ENCODE measurements around the gene FAM234B. TPM values are rescaled to one million over a fixed set of nuclear protein-coding genes. Genes with fewer than 3 reads are reported as not detected.
"Not testable (repeated sequence)": the region's sequence is repeated elsewhere in the genome, so short reads cannot be mapped to it uniquely, and the experiment has no call there.

The FAM234B gene
- total RNA-seq, 1 experiment from 2014 or later, result 5.6 TPM

GRCh38 chr12:13041224-13041623 is 3.0 kb upstream of the FAM234B start:
- H3K4me2 ChIP-seq (ENCODE audit: low read depth, low read length, poor library complexity, severe bottlenecking), result no peak overlapping the region
- no peaks in the 10 kb centered on the region for H3K79me2 ChIP-seq (ENCODE audit: low read length)
- no peak overlapping the region for H3K9ac ChIP-seq (ENCODE audit: low read length)
- H3K9me2 ChIP-seq (replicated peaks; ENCODE audit: insufficient read depth, low read length), result no peaks in the 10 kb centered on the region
- H3K27me3 ChIP-seq (ENCODE audit: low read length), result 0 out of 2 replicates have a peak, but pooled peaks cover 2% of the 10 kb centered on the region
- H3K9me3 ChIP-seq (ENCODE audit: low read length), result no peaks in the 10 kb centered on the region
- H4K20me1 ChIP-seq (ENCODE audit: insufficient read depth, low read depth, low read length), result no peaks in the 10 kb centered on the region
- no peak for DNase-seq
- no peak overlapping the region for H2AFZ ChIP-seq (ENCODE audit: low read length)
- peaks cover 11% of the 10 kb centered on the region for H3K4me1 ChIP-seq (ENCODE audit: low read length)
- H3K36me3 ChIP-seq (ENCODE audit: insufficient read depth, low read length), result no peaks in the 10 kb centered on the region
- H3K27ac ChIP-seq (ENCODE audit: low read length), result no peak overlapping the region
- H3K4me3 ChIP-seq (ENCODE audit: low read length), result no peak overlapping the region

GRCh38 chr12:13042666-13043230 is 1.4 kb upstream of the FAM234B start:
- H3K9me2 ChIP-seq (replicated peaks; ENCODE audit: insufficient read depth, low read length), result no peaks in the 10 kb centered on the region
- H4K20me1 ChIP-seq (ENCODE audit: insufficient read depth, low read depth, low read length), result 0 out of 2 replicates have a peak, but pooled peaks cover 2% of the 10 kb centered on the region
- no peak overlapping the region for H3K27ac ChIP-seq (ENCODE audit: low read length)
- peaks cover 11% of the 10 kb centered on the region for H3K4me1 ChIP-seq (ENCODE audit: low read length)
- no peak overlapping the region for H3K4me2 ChIP-seq (ENCODE audit: low read depth, low read length, poor library complexity, severe bottlenecking)
- no peak for DNase-seq
- no peaks in the 10 kb centered on the region for H3K36me3 ChIP-seq (ENCODE audit: insufficient read depth, low read length)
- H3K27me3 ChIP-seq (ENCODE audit: low read length), result 0 out of 2 replicates have a peak, but pooled peaks cover 2% of the 10 kb centered on the region
- no peak overlapping the region for H3K9ac ChIP-seq (ENCODE audit: low read length)
- no peak overlapping the region for H3K4me3 ChIP-seq (ENCODE audit: low read length)
- no peak overlapping the region for H2AFZ ChIP-seq (ENCODE audit: low read length)
- H3K79me2 ChIP-seq (ENCODE audit: low read length), result no peaks in the 10 kb centered on the region
- H3K9me3 ChIP-seq (ENCODE audit: low read length), result no peaks in the 10 kb centered on the region

GRCh38 chr12:13044906-13045299 is 722 bp downstream of the FAM234B start:
- Histone ChIP-seq H3K9ac (ENCODE audit: low read length) (peak overlapping the region; percentile 85), H3K4me1 (ENCODE audit: low read length) (peaks cover 11% of the 10 kb centered on the region), H3K4me3 (ENCODE audit: low read length) (peak overlapping the region; percentile 89), H3K79me2 (ENCODE audit: low read length) (no peaks in the 10 kb centered on the region), H3K27ac (ENCODE audit: low read length) (no peak overlapping the region), H3K36me3 (ENCODE audit: insufficient read depth, low read length) (no peaks in the 10 kb centered on the region), H3K9me2 (replicated peaks; ENCODE audit: insufficient read depth, low read length) (no peaks in the 10 kb centered on the region), H3K4me2 (ENCODE audit: low read depth, low read length, poor library complexity, severe bottlenecking) (peak overlapping the region; percentile 99), H4K20me1 (ENCODE audit: insufficient read depth, low read depth, low read length) (0 out of 2 replicates have a peak, but pooled peaks cover 4% of the 10 kb centered on the region), H3K27me3 (ENCODE audit: low read length) (0 out of 2 replicates have a peak, but pooled peaks cover 2% of the 10 kb centered on the region), H2AFZ (ENCODE audit: low read length) (peak overlapping the region; percentile 100), H3K9me3 (ENCODE audit: low read length) (no peaks in the 10 kb centered on the region)
- DNase-seq, result no peak

- DNase-seq, result no peak
- no peaks in the 10 kb centered on the region for H3K36me3 ChIP-seq (ENCODE audit: insufficient read depth, low read length)
- H3K9me3 ChIP-seq (ENCODE audit: low read length), result no peaks in the 10 kb centered on the region
- no peak overlapping the region for H3K4me2 ChIP-seq (ENCODE audit: low read depth, low read length, poor library complexity, severe bottlenecking)
- H3K9ac ChIP-seq (ENCODE audit: low read length), result no peak overlapping the region
- H3K4me1 ChIP-seq (ENCODE audit: low read length), result peaks cover 11% of the 10 kb centered on the region
- H2AFZ ChIP-seq (ENCODE audit: low read length), result no peak overlapping the region
- H3K9me2 ChIP-seq (replicated peaks; ENCODE audit: insufficient read depth, low read length), result no peaks in the 10 kb centered on the region
- 0 out of 2 replicates have a peak, but pooled peaks cover 2% of the 10 kb centered on the region for H3K27me3 ChIP-seq (ENCODE audit: low read length)
- 0 out of 2 replicates have a peak, but pooled peaks cover 4% of the 10 kb centered on the region for H4K20me1 ChIP-seq (ENCODE audit: insufficient read depth, low read depth, low read length)
- H3K79me2 ChIP-seq (ENCODE audit: low read length), result no peaks in the 10 kb centered on the region
- no peak overlapping the region for H3K27ac ChIP-seq (ENCODE audit: low read length)
- H3K4me3 ChIP-seq (ENCODE audit: low read length), result no peak overlapping the region
Measured at GRCh38 chr12:13045816-13046215, 1.6 kb downstream of the FAM234B start.

- Histone ChIP-seq H3K27me3 (ENCODE audit: low read length) (0 out of 2 replicates have a peak, but pooled peaks cover 2% of the 10 kb centered on the region), H3K36me3 (ENCODE audit: insufficient read depth, low read length) (no peaks in the 10 kb centered on the region), H3K9ac (ENCODE audit: low read length) (no peak overlapping the region), H3K4me3 (ENCODE audit: low read length) (no peak overlapping the region), H3K4me1 (ENCODE audit: low read length) (peaks cover 11% of the 10 kb centered on the region), H3K27ac (ENCODE audit: low read length) (no peak overlapping the region), H3K4me2 (ENCODE audit: low read depth, low read length, poor library complexity, severe bottlenecking) (no peak overlapping the region), H3K9me2 (replicated peaks; ENCODE audit: insufficient read depth, low read length) (no peaks in the 10 kb centered on the region), H3K9me3 (ENCODE audit: low read length) (no peaks in the 10 kb centered on the region), H3K79me2 (ENCODE audit: low read length) (no peaks in the 10 kb centered on the region), H2AFZ (ENCODE audit: low read length) (no peak overlapping the region), H4K20me1 (ENCODE audit: insufficient read depth, low read depth, low read length) (0 out of 2 replicates have a peak, but pooled peaks cover 4% of the 10 kb centered on the region)
- no peak for DNase-seq
Measured at GRCh38 chr12:13046964-13047363, 2.8 kb downstream of the FAM234B start.

GRCh38 chr12:13049816-13050215 is 5.6 kb downstream of the FAM234B start:
- no peak overlapping the region for H3K4me2 ChIP-seq (ENCODE audit: low read depth, low read length, poor library complexity, severe bottlenecking)
- H4K20me1 ChIP-seq (ENCODE audit: insufficient read depth, low read depth, low read length), result 0 out of 2 replicates have a peak, but pooled peaks cover 4% of the 10 kb centered on the region
- H2AFZ ChIP-seq (ENCODE audit: low read length), result no peak overlapping the region
- H3K4me3 ChIP-seq (ENCODE audit: low read length), result no peak overlapping the region
- H3K27ac ChIP-seq (ENCODE audit: low read length), result no peak overlapping the region
- DNase-seq, result no peak
- H3K9me2 ChIP-seq (replicated peaks; ENCODE audit: insufficient read depth, low read length), result no peaks in the 10 kb centered on the region
- H3K79me2 ChIP-seq (ENCODE audit: low read length), result no peaks in the 10 kb centered on the region
- 0 out of 2 replicates have a peak, but pooled peaks cover 1% of the 10 kb centered on the region for H3K27me3 ChIP-seq (ENCODE audit: low read length)
- no peak overlapping the region for H3K9ac ChIP-seq (ENCODE audit: low read length)
- H3K4me1 ChIP-seq (ENCODE audit: low read length), result peaks cover 4% of the 10 kb centered on the region
- peaks cover 5% of the 10 kb centered on the region for H3K9me3 ChIP-seq (ENCODE audit: low read length)
- no peaks in the 10 kb centered on the region for H3K36me3 ChIP-seq (ENCODE audit: insufficient read depth, low read length)

- Histone ChIP-seq H3K4me3 (ENCODE audit: low read length) (no peak overlapping the region), H4K20me1 (ENCODE audit: insufficient read depth, low read depth, low read length) (0 out of 2 replicates have a peak, but pooled peaks cover 4% of the 10 kb centered on the region), H3K27me3 (ENCODE audit: low read length) (no peaks in the 10 kb centered on the region), H3K27ac (ENCODE audit: low read length) (no peak overlapping the region), H3K4me2 (ENCODE audit: low read depth, low read length, poor library complexity, severe bottlenecking) (no peak overlapping the region), H3K4me1 (ENCODE audit: low read length) (no peaks in the 10 kb centered on the region), H3K9me3 (ENCODE audit: low read length) (peaks cover 5% of the 10 kb centered on the region), H3K9ac (ENCODE audit: low read length) (no peak overlapping the region), H2AFZ (ENCODE audit: low read length) (no peak overlapping the region), H3K9me2 (replicated peaks; ENCODE audit: insufficient read depth, low read length) (no peaks in the 10 kb centered on the region), H3K79me2 (ENCODE audit: low read length) (no peaks in the 10 kb centered on the region), H3K36me3 (ENCODE audit: insufficient read depth, low read length) (no peaks in the 10 kb centered on the region)
- no peak for DNase-seq
Measured at GRCh38 chr12:13052421-13052820, 8.2 kb downstream of the FAM234B start.

- not testable (repeated sequence) for H3K9me3 ChIP-seq (ENCODE audit: low read length); H3K79me2 ChIP-seq (ENCODE audit: low read length); H4K20me1 ChIP-seq (ENCODE audit: insufficient read depth, low read depth, low read length); H3K4me2 ChIP-seq (ENCODE audit: low read depth, low read length, poor library complexity, severe bottlenecking); H3K36me3 ChIP-seq (ENCODE audit: insufficient read depth, low read length); H3K27ac ChIP-seq (ENCODE audit: low read length); H3K27me3 ChIP-seq (ENCODE audit: low read length); DNase-seq; H3K9me2 ChIP-seq (replicated peaks; ENCODE audit: insufficient read depth, low read length); H3K4me1 ChIP-seq (ENCODE audit: low read length); H3K9ac ChIP-seq (ENCODE audit: low read length); H3K4me3 ChIP-seq (ENCODE audit: low read length); H2AFZ ChIP-seq (ENCODE audit: low read length)
Measured at GRCh38 chr12:13053617-13054016, 9.4 kb downstream of the FAM234B start.
